Measurements from ENCODE around the gene PRPSAP1. TPM values are rescaled to one million over a fixed set of nuclear protein-coding genes. Genes with fewer than 3 reads are reported as not detected.
A peak's percentile ranks its signal among the peaks of the same experiment; 100 is the strongest.

Gene PRPSAP1
- total RNA-seq, 1 experiment from 2014 or later: 38.4 TPM

DNA sequence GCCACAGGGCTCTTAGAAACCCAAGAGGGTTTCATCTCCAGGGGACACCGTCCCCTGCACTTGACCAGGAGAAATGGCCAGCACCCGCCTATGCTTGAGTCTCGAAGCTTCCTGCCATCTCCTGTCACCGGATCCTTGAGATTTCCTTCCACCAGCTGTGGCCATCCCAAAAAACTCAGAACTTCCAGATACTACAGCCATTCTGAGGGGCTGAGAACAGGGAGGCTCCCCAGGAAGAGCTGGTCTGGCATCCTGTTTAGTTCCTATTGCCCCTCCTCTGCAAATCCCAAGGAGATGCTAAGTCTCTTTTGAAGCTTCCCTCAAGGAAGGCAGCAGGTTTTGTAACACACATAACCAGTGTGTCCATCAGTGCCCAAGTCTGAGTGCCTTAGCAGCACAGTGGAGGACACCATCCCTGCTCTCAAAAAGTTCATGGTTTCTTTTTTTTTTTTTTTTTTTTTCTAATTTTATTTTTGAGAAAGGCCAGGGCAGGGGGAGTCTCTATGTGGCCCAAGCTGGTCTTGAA, 86.6 kb downstream of the PRPSAP1 start:
- H4K20me1 ChIP-seq (ENCODE audit: control insufficient read depth, insufficient read depth, insufficient read length): no peaks in the 10 kb centered on the region
- H4K5ac ChIP-seq (ENCODE audit: insufficient read length, low read depth, low read length): no peak overlapping the region
- H3K9me3 ChIP-seq (ENCODE audit: control insufficient read depth, low read depth, low read length): no peaks in the 10 kb centered on the region
- H3K27me3 ChIP-seq (ENCODE audit: insufficient read depth, low read length): no peaks in the 10 kb centered on the region
- no peak overlapping the region for H3K9ac ChIP-seq (ENCODE audit: extremely low read depth, insufficient read length, low read length)
- H3K4me3 Mint-ChIP-seq: peak overlapping the region; percentile 77 to 87
- no peak overlapping the region for H3K27ac ChIP-seq (ENCODE audit: insufficient read length, low read depth, low read length)
- H3K9me3 Mint-ChIP-seq: no peaks in the 10 kb centered on the region
- no peak overlapping the region for H2AK5ac ChIP-seq (ENCODE audit: insufficient read length, low read length)
- peaks cover 2 to 15% (median 10%) of the 10 kb centered on the region in 3 experiments; a peak in 6 of 7 replicates for H3K36me3 Mint-ChIP-seq (ENCODE audit: insufficient read depth in 1 of 3, low read depth in 3 of 3)
- H3K18ac ChIP-seq (ENCODE audit: insufficient read length, low read depth, low read length): no peak overlapping the region
- TF ChIP-seq, protein P1, sequence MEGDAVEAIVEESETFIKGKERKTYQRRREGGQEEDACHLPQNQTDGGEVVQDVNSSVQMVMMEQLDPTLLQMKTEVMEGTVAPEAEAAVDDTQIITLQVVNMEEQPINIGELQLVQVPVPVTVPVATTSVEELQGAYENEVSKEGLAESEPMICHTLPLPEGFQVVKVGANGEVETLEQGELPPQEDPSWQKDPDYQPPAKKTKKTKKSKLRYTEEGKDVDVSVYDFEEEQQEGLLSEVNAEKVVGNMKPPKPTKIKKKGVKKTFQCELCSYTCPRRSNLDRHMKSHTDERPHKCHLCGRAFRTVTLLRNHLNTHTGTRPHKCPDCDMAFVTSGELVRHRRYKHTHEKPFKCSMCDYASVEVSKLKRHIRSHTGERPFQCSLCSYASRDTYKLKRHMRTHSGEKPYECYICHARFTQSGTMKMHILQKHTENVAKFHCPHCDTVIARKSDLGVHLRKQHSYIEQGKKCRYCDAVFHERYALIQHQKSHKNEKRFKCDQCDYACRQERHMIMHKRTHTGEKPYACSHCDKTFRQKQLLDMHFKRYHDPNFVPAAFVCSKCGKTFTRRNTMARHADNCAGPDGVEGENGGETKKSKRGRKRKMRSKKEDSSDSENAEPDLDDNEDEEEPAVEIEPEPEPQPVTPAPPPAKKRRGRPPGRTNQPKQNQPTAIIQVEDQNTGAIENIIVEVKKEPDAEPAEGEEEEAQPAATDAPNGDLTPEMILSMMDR (conservative IDR thresholded peaks at IDR 0.05): no peak
- no peak overlapping the region for H3K14ac ChIP-seq (ENCODE audit: insufficient read depth, low read length)
- no peak overlapping the region for H2BK15ac ChIP-seq (ENCODE audit: low read depth, low read length)
- no peak for DNase-seq
- no peak overlapping the region for H2BK20ac ChIP-seq (ENCODE audit: low read depth, low read length, poor library complexity, severe bottlenecking)
- no peak overlapping the region for H2BK5ac ChIP-seq (ENCODE audit: insufficient read length, low read length)
- peaks cover 38 to 57% of the 10 kb centered on the region in 2 experiments for H3K4me1 Mint-ChIP-seq
- no peak overlapping the region; a peak in 1 of 7 replicates for H3K27ac Mint-ChIP-seq
- H2BK120ac ChIP-seq (ENCODE audit: low read depth, low read length, poor library complexity, severe bottlenecking): no peak overlapping the region
- no peak overlapping the region for H3K4me2 ChIP-seq (ENCODE audit: insufficient read depth, insufficient read length, low read length)
- peaks cover 7% of the 10 kb centered on the region for H3K79me1 ChIP-seq (ENCODE audit: insufficient read depth, low read depth, low read length, poor library complexity, severe bottlenecking)
- no peak overlapping the region for H3T11ph ChIP-seq (ENCODE audit: low read length)
- no peak overlapping the region for H4K8ac ChIP-seq (replicated peaks; ENCODE audit: insufficient read length, low read depth, low read length)
- no CpG with 5 or more reads among the region's 4 CpGs for WGBS (ENCODE audit: extremely low coverage, insufficient read length, low lambda C conversion rate)
- no peak overlapping the region for H2AFZ ChIP-seq (ENCODE audit: low read length)
- H3K27me3 Mint-ChIP-seq (ENCODE audit: low read depth): no peaks in the 10 kb centered on the region
- H3K79me2 ChIP-seq (ENCODE audit: insufficient read depth, low read length): peaks cover 2% of the 10 kb centered on the region; the same call in 1 of the 2 replicates
- H2BK12ac ChIP-seq (ENCODE audit: insufficient read length, low read depth, low read length): no peak overlapping the region
- no peak overlapping the region for H3K4ac ChIP-seq (ENCODE audit: low read depth, low read length)
- H3K23ac ChIP-seq (ENCODE audit: insufficient read length, low read depth, low read length): no peak overlapping the region
- H3K4me1 ChIP-seq (ENCODE audit: insufficient read depth, low read length): peaks cover 5% of the 10 kb centered on the region
- peaks cover 4% of the 10 kb centered on the region for H3K23me2 ChIP-seq (ENCODE audit: insufficient read length, low read depth, low read length, poor library complexity, severe bottlenecking)
- H3K56ac ChIP-seq (ENCODE audit: insufficient read length, low read depth, low read length): no peak overlapping the region
- no peak overlapping the region for H4K91ac ChIP-seq (ENCODE audit: insufficient read length, low read depth, low read length)

All from H9 (cell line).